ACHN (cell line): ENCODE measurements around the gene IQCM.
"Not testable (repeated sequence)": the region's sequence is repeated elsewhere in the genome, so short reads cannot be mapped to it uniquely, and the experiment has no call there.

Source experiments
- DNase-seq: peaks from one replicate; pipeline ENCODE4 v3.0.0-alpha.2; 2015
- in situ Hi-C: cut with HindIII; loops from 2 replicates; pipeline ENCODE4 v1.10.0; 2017; ENCODE audit warnings: low sequenced_read_pairs, low pct_ligation_motif_present, low pct_unique_long_range_greater_than_20kb

The IQCM gene

GRCh38 chr4:149398993-149399392 lies 416.6 kb downstream of the IQCM start:
- no peak for DNase-seq
- in situ Hi-C loops, result no loop called here

- peak; percentile 73 for DNase-seq
- in situ Hi-C loops, result no loop called here
Measured at GRCh38 chr4:149370785-149371420, 444.7 kb downstream of the IQCM start.

- DNase-seq, result no peak
- in situ Hi-C loops, result no loop called here
Measured at GRCh38 chr4:149370002-149370401, 445.6 kb downstream of the IQCM start.

- DNase-seq, result no peak
- in situ Hi-C loops, result no loop called here
Measured at GRCh38 chr4:149353241-149353640, 462.4 kb downstream of the IQCM start.

- no peak for DNase-seq
- in situ Hi-C loops, result no loop called here
Measured at GRCh38 chr4:149349541-149349940, 466.1 kb downstream of the IQCM start.

- in situ Hi-C loops, result no loop called here
- DNase-seq, result no peak
Measured at GRCh38 chr4:149347139-149347538, 468.5 kb downstream of the IQCM start.

- in situ Hi-C loops, result no loop called here
- DNase-seq, result no peak
Measured at GRCh38 chr4:149345424-149345823, 470.2 kb downstream of the IQCM start.

GRCh38 chr4:149344436-149344835 lies 471.2 kb downstream of the IQCM start:
- DNase-seq, result no peak
- in situ Hi-C loops, result no loop called here

GRCh38 chr4:149343614-149344013 lies 472.0 kb downstream of the IQCM start:
- no peak for DNase-seq
- in situ Hi-C loops, result no loop called here

GRCh38 chr4:149341117-149341516 lies 474.5 kb downstream of the IQCM start:
- in situ Hi-C loops, DNase-seq: not testable (repeated sequence)

GRCh38 chr4:149328161-149328560 lies 487.5 kb downstream of the IQCM start:
- DNase-seq, result no peak
- in situ Hi-C loops, result no loop called here

GRCh38 chr4:149322203-149322602 lies 493.4 kb downstream of the IQCM start:
- DNase-seq, result no peak
- in situ Hi-C loops, result no loop called here

GRCh38 chr4:149321438-149321837 lies 494.2 kb downstream of the IQCM start:
- in situ Hi-C loops, result no loop called here

GRCh38 chr4:149311076-149311475 lies 504.6 kb downstream of the IQCM start:
- no peak for DNase-seq
- in situ Hi-C loops, result no loop called here

More at GRCh38 chr4:149321438-149321837, 494.2 kb downstream of the IQCM start:
- DNase-seq, result no peak

- no peak for DNase-seq
- in situ Hi-C loops, result no loop called here
Measured at GRCh38 chr4:149306537-149306936, 509.1 kb downstream of the IQCM start.
